A673 (cell line): ENCODE results near the gene MEF2B.
A peak's percentile ranks its signal among the peaks of the same experiment; 100 is the strongest.

ENCODE experiments used
- CTCF ChIP-seq: fragments of 300-800, 200-600 bp; sonication (generic); conservative IDR thresholded peaks from 2 replicates; pipeline ENCODE4 v1.5.1; 2017; ENCODE audit warnings: low read depth, mild to moderate bottlenecking, antibody characterized with exemption, low read length, moderate library complexity, mixed read lengths
- EZH2 ChIP-seq: fragments of 200-600 bp; sonication (generic); IDR thresholded peaks from 2 replicates; pipeline ENCODE4 v1.6.1; 2017; ENCODE audit warnings: borderline replicate concordance, low read depth, mild to moderate bottlenecking, mixed read lengths, antibody characterized with exemption, low read length; ENCODE audit not compliant: poor library complexity, severe bottlenecking

DNA sequence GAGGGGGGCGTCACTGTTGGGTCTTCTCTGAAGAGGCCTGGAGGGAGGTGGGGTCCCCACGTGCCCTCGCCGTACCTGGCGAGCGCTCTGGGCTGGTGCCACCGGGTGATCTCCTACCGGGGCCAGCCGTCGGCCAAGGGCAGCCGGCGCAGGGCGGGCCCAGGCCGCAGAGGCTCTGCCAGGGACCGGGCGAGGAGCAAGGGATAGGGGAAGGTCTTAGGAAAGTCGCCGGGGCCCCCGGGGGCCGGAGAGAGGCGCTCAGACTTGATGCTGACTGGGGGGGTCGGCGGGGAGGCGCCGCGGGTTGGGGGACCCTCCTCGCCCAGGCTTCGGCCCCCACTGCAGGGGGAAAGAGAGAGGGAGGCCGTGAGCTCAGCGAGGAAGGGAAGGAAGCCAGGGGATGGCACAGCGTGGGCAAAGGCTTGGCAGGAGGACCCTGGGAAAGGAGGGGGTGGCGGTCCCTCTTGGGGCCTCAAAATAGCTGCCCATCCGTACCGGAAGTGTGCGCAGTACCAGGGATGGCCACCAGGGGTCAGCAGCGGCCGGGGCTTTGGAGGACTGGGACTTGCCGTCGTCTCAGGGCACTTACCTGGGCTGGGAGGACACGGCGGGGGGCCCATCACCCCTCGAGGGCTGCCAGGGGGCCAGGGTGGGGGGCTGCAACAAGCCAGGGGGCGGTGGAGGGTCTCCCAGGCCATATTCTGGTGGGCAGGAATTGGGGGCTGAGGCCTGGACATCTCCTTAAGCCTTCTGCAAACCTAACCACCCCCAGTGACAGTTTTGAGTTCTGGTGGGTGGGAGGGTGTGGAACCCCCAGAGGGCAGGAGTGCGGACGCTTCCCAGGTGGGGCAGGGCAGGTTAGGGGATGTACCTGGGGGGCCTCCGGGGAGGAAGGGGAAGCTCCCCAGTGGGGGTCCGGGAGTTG is 24.1 kb downstream of the MEF2B start:
- TF ChIP-seq EZH2, result no peak
- peak; percentile 97 for TF ChIP-seq CTCF
